SK-N-SH (cell line): Measurements from ENCODE around the gene ZNF511. TPM values are rescaled to one million over a fixed set of nuclear protein-coding genes. Genes with fewer than 3 reads are reported as not detected.

Experiments
- CTCF ChIA-PET: fragments of 300-600, 350-600 bp; formaldehyde crosslinking; extraction: SDS; loops from one replicate; lab custom pipeline; 2021; lab: Yijun Ruan, JAX
- POLR2A ChIA-PET: fragments of 350-600 bp; sonication (Branson Sonifier 250); formaldehyde crosslinking; extraction: SDS; loops from one replicate; lab custom pipeline; 2020; ENCODE audit warnings: antibody characterized with exemption, inconsistent platforms; lab: Yijun Ruan, JAX
- DNase-seq: peaks from one replicate; pipeline ENCODE4 v3.0.0; 2012
- H2AFZ ChIP-seq: fragments of 200-600 bp; sonication (generic); 2 replicates; pipeline ENCODE4 v1.8.1; 2016; ENCODE audit warnings: antibody characterized with exemption, mild to moderate bottlenecking, low read depth
- H3F3A ChIP-seq: fragments of 200-600 bp; sonication (generic); replicated peaks from 2 replicates; pipeline ENCODE3; 2016; ENCODE audit warnings: antibody characterized with exemption, mild to moderate bottlenecking; ENCODE audit not compliant: insufficient read depth
- H3K27ac ChIP-seq, 2 experiments: fragments of 200-500 bp in 1 of 2; fragments of 200-600 bp in 1 of 2; sonication (Bioruptor generic) in 1 of 2; sonication (generic), shearing (Covaris generic) in 1 of 2; 2 replicates each; pipeline versions ENCODE4 v1.5.1 to v1.6.1; 2014 to 2016; ENCODE audit warnings: low read depth in 2 of 2, inconsistent platforms in 1 of 2, low read length in 1 of 2, mild to moderate bottlenecking in 1 of 2, mixed read lengths in 1 of 2
- H3K27me3 ChIP-seq: fragments of 200-600 bp; sonication (generic), shearing (Covaris generic); 2 replicates; pipeline ENCODE4 v1.6.1; 2016; ENCODE audit warnings: mixed run types; ENCODE audit not compliant: insufficient read depth
- H3K36me3 ChIP-seq, 2 experiments: fragments of 200-500 bp in 1 of 2; fragments of 200-600 bp in 1 of 2; sonication (Bioruptor generic) in 1 of 2; sonication (generic) in 1 of 2; replicated peaks in 1 of 2; 2 replicates each; pipeline versions ENCODE3 to v1.5.1; 2014 to 2016; ENCODE audit warnings: low read length in 1 of 2, mild to moderate bottlenecking in 1 of 2; ENCODE audit not compliant: insufficient read depth in 2 of 2, control insufficient read depth in 1 of 2
- H3K4me1 ChIP-seq, 2 experiments: fragments of 200-500 bp in 1 of 2; fragments of 200-600 bp in 1 of 2; sonication (Bioruptor generic) in 1 of 2; sonication (generic), shearing (Covaris generic) in 1 of 2; 2 replicates each; pipeline versions ENCODE4 v1.5.1 to v1.6.1; 2014 to 2016; ENCODE audit warnings: low read depth in 1 of 2, low read length in 1 of 2, mixed run types in 1 of 2; ENCODE audit not compliant: insufficient read depth in 2 of 2, control insufficient read depth in 1 of 2
- H3K4me2 ChIP-seq: fragments of 200-600 bp; sonication (generic), shearing (Covaris generic); 2 replicates; pipeline ENCODE4 v1.6.1; 2017; ENCODE audit warnings: mixed run types
- H3K4me3 ChIP-seq, 2 experiments: fragments of 200-500 bp in 1 of 2; fragments of 200-600 bp in 1 of 2; sonication (Bioruptor generic) in 1 of 2; sonication (generic), shearing (Covaris generic) in 1 of 2; 2 replicates each; pipeline versions ENCODE4 v1.5.1 to v1.8.1; 2014 to 2016; ENCODE audit warnings: low read depth in 2 of 2, inconsistent platforms in 1 of 2, low read length in 1 of 2, mild to moderate bottlenecking in 1 of 2, mixed read lengths in 1 of 2, moderate library complexity in 1 of 2
- H3K79me2 ChIP-seq: fragments of 200-600 bp; sonication (generic); 2 replicates; pipeline ENCODE4 v1.8.1; 2017; ENCODE audit warnings: mild to moderate bottlenecking; ENCODE audit not compliant: insufficient read depth
- H3K9ac ChIP-seq: fragments of 200-600 bp; sonication (generic); 2 replicates; pipeline ENCODE4 v1.6.1; 2017; ENCODE audit warnings: mixed run types
- H3K9me2 ChIP-seq: fragments of 200-600 bp; sonication (generic); 2 replicates; pipeline ENCODE4 v1.6.1; 2017; ENCODE audit warnings: mixed run types
- H3K9me3 ChIP-seq: fragments of 200-600 bp; sonication (generic); 2 replicates; pipeline ENCODE4 v1.6.1; 2017; ENCODE audit warnings: mixed run types, mild to moderate bottlenecking, moderate library complexity
- H4K20me1 ChIP-seq: fragments of 200-600 bp; sonication (generic); 2 replicates; pipeline ENCODE4 v1.6.1; 2017; ENCODE audit warnings: mild to moderate bottlenecking, mixed run types; ENCODE audit not compliant: insufficient read depth
- ELF1 ChIP-seq: IDR thresholded peaks from 2 replicates; pipeline ENCODE4 v1.4.0; 2012
- FOXJ3 ChIP-seq: sonication (generic); formaldehyde crosslinking; IDR thresholded peaks from 2 replicates; pipeline ENCODE4 v1.5.1; 2020; ENCODE audit warnings: mild to moderate bottlenecking, missing genetic modification reagents
- GABPA ChIP-seq: IDR thresholded peaks from 2 replicates; pipeline ENCODE4 v1.4.0; 2012; ENCODE audit warnings: low read depth, mild to moderate bottlenecking
- GATA2 ChIP-seq: sonication (generic); formaldehyde crosslinking; IDR thresholded peaks from 2 replicates; pipeline ENCODE4 v1.5.0; 2020; ENCODE audit warnings: mild to moderate bottlenecking, missing genetic modification reagents
- MXI1 ChIP-seq: IDR thresholded peaks from 2 replicates; pipeline ENCODE4 v1.6.1; 2012; ENCODE audit warnings: mild to moderate bottlenecking, low read depth, low read length, improper control_type of control experiment
- NRF1 ChIP-seq: IDR thresholded peaks from 2 replicates; pipeline ENCODE4 v1.6.1; 2012; ENCODE audit warnings: low read depth, mild to moderate bottlenecking, low read length
- POLR2AphosphoS5 ChIP-seq: IDR thresholded peaks from 2 replicates; pipeline ENCODE4 v1.6.1; 2012; ENCODE audit warnings: low read depth, low read length
- RCOR1 ChIP-seq: fragments of 150-350 bp; IDR thresholded peaks from 2 replicates; pipeline ENCODE4 v1.6.1; 2017; ENCODE audit warnings: antibody characterized with exemption, low read length
- RFX5 ChIP-seq: IDR thresholded peaks from 2 replicates; pipeline ENCODE4 v1.6.1; 2012; ENCODE audit warnings: mild to moderate bottlenecking, improper control_type of control experiment, low read length
- TCF12 ChIP-seq: IDR thresholded peaks from 2 replicates; pipeline ENCODE4 v1.4.0; 2012
- YY1 ChIP-seq: IDR thresholded peaks from 2 replicates; pipeline ENCODE4 v1.4.0; 2012; ENCODE audit warnings: low read depth, mild to moderate bottlenecking
- WGBS: methylation state at CpG from one replicate; pipeline ENCODE4 v1.1.6; 2017; ENCODE audit warnings: low lambda C conversion rate; 5-methylcytosine and 5-hydroxymethylcytosine counted together
- polyA plus RNA-seq, 3 experiments: library from polyadenylated mRNA; depleted of rRNA; stranded (reverse); fragments of >200 nt; gene quantifications; 2 replicates each; pipeline ENCODE4 v1.2.3, GENCODE V29; 2012
- TF ChIP-seq, protein P1 (sequence below): IDR thresholded peaks from 2 replicates; pipeline ENCODE4 v1.6.1; 2012; ENCODE audit warnings: mild to moderate bottlenecking, low read depth, low read length, moderate library complexity
- TF ChIP-seq, protein P2 (sequence below): fragments of 150-350 bp; IDR thresholded peaks from 2 replicates; pipeline ENCODE4 v1.6.1; 2016; ENCODE audit warnings: mild to moderate bottlenecking, low read depth, low read length
- TF ChIP-seq, protein P3 (sequence below): IDR thresholded peaks from 2 replicates; pipeline ENCODE4 v1.4.0; 2012; ENCODE audit warnings: low read depth, borderline replicate concordance
- TF ChIP-seq, protein P4 (sequence below): fragments of 200-600 bp; sonication (generic); IDR thresholded peaks from 2 replicates; pipeline ENCODE4 v1.6.1; 2017; ENCODE audit warnings: antibody characterized with exemption, mild to moderate bottlenecking, moderate library complexity

Gene ZNF511
- polyA plus RNA-seq, 1 of the 3 experiments (the other 2 are of a cell fraction), result 62.3 TPM

DNA sequence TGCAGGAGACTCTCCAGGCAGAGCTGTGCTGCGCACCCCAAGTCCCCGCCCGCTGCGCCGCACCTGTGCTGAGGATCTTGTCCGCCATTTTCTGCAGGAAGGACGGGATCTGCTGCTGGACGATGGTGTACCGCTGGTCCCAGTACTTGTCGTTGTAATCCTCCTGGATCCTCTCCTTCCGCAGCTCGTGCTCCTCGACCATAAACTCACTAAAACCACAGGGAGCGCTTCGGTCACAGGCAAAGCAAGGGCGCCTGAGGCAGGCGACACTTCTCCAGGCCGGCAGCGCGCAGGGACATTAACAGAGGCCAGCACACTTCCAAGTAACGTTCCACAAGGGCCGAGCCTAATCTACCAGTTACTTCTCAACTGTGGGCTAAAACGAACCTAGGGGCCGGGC, 19.0 kb upstream of the ZNF511 start (continued):
- TF ChIP-seq, protein P1, sequence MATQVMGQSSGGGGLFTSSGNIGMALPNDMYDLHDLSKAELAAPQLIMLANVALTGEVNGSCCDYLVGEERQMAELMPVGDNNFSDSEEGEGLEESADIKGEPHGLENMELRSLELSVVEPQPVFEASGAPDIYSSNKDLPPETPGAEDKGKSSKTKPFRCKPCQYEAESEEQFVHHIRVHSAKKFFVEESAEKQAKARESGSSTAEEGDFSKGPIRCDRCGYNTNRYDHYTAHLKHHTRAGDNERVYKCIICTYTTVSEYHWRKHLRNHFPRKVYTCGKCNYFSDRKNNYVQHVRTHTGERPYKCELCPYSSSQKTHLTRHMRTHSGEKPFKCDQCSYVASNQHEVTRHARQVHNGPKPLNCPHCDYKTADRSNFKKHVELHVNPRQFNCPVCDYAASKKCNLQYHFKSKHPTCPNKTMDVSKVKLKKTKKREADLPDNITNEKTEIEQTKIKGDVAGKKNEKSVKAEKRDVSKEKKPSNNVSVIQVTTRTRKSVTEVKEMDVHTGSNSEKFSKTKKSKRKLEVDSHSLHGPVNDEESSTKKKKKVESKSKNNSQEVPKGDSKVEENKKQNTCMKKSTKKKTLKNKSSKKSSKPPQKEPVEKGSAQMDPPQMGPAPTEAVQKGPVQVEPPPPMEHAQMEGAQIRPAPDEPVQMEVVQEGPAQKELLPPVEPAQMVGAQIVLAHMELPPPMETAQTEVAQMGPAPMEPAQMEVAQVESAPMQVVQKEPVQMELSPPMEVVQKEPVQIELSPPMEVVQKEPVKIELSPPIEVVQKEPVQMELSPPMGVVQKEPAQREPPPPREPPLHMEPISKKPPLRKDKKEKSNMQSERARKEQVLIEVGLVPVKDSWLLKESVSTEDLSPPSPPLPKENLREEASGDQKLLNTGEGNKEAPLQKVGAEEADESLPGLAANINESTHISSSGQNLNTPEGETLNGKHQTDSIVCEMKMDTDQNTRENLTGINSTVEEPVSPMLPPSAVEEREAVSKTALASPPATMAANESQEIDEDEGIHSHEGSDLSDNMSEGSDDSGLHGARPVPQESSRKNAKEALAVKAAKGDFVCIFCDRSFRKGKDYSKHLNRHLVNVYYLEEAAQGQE, result no peak
- TF ChIP-seq, protein P2, sequence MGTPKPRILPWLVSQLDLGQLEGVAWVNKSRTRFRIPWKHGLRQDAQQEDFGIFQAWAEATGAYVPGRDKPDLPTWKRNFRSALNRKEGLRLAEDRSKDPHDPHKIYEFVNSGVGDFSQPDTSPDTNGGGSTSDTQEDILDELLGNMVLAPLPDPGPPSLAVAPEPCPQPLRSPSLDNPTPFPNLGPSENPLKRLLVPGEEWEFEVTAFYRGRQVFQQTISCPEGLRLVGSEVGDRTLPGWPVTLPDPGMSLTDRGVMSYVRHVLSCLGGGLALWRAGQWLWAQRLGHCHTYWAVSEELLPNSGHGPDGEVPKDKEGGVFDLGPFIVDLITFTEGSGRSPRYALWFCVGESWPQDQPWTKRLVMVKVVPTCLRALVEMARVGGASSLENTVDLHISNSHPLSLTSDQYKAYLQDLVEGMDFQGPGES, result no peak
- TF ChIP-seq ELF1 (no peak), TCF12 (no peak), RFX5 (no peak)
- TF ChIP-seq, protein P3, sequence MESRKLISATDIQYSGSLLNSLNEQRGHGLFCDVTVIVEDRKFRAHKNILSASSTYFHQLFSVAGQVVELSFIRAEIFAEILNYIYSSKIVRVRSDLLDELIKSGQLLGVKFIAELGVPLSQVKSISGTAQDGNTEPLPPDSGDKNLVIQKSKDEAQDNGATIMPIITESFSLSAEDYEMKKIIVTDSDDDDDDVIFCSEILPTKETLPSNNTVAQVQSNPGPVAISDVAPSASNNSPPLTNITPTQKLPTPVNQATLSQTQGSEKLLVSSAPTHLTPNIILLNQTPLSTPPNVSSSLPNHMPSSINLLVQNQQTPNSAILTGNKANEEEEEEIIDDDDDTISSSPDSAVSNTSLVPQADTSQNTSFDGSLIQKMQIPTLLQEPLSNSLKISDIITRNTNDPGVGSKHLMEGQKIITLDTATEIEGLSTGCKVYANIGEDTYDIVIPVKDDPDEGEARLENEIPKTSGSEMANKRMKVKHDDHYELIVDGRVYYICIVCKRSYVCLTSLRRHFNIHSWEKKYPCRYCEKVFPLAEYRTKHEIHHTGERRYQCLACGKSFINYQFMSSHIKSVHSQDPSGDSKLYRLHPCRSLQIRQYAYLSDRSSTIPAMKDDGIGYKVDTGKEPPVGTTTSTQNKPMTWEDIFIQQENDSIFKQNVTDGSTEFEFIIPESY, result no peak

DNA sequence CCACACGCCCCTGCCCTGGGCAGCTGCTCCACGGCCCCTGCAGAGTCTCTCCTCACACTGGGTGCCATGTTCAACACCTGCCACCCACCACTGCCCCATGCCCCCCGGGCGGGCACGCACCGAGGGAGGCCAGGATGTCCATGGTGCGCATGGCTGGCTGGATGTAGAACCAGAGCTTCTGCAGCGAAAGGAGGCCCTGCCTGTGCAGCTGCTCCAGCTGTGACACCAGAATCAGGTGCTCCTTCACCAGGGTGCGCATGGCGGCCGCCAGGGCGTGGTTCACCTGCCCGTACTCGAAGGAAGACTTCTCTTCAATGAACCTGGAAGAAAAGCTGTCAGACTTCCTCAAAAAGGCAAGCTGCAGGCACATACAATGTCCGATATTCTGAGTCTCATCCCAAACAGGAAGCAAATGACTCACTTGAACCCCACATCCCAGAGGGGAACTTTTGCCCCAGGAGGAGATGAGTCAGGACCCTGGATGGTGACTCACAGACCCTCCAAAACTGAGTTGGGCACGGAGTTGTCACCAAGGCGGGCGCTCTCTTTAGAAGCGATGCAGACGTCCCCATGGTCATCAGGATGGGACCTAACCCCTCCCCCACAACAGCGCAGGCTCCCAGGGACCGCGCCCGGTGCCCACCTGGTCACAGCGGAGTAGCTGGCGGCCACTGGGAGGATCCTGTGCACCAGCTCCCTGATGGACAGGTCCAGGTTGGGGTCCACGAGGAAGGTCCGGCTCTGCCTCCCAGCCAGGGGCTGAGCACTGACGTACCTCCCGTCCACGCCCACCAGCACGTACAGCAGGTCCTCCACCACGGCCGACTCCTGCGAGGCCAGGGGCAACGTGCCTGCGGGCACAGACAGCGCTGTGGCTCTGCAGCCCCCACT, 15.6 kb upstream of the ZNF511 start:
- Histone ChIP-seq H3K4me2 (peak overlapping the region; percentile 68), H2AFZ (no peak overlapping the region), H3K9ac (no peak overlapping the region), H4K20me1 (no peaks in the 10 kb centered on the region), H3K27me3 (no peaks in the 10 kb centered on the region), H3K27ac (peak overlapping the region in 1 of 2 experiments; percentile 49; a peak in 2 of 4 replicates), H3K36me3 (peaks cover 13 to 66% of the 10 kb centered on the region in 2 experiments), H3K79me2 (no peaks in the 10 kb centered on the region), H3F3A (peaks cover 8% of the 10 kb centered on the region), H3K4me3 (no peak overlapping the region), H3K9me3 (no peaks in the 10 kb centered on the region), H3K9me2 (no peaks in the 10 kb centered on the region), H3K4me1 (peaks cover 0 to 14% of the 10 kb centered on the region in 2 experiments; a peak in 2 of 4 replicates)
- CTCF ChIA-PET, result interaction anchor here (1.0 to 1.2 kb wide), 3 partner anchors 9 to 15 kb away, joined by 3 to 5 read pairs (median 5); no protein-coding TSS in a partner anchor
- POLR2A ChIA-PET, result no interaction called here
- 82% methylated on average over 18 of the region's 38 CpGs for WGBS
- peak; percentile 34 for DNase-seq
- TF ChIP-seq POLR2AphosphoS5, result peak; percentile 37; the same call in 1 of the 2 replicates
- TF ChIP-seq, protein P4, sequence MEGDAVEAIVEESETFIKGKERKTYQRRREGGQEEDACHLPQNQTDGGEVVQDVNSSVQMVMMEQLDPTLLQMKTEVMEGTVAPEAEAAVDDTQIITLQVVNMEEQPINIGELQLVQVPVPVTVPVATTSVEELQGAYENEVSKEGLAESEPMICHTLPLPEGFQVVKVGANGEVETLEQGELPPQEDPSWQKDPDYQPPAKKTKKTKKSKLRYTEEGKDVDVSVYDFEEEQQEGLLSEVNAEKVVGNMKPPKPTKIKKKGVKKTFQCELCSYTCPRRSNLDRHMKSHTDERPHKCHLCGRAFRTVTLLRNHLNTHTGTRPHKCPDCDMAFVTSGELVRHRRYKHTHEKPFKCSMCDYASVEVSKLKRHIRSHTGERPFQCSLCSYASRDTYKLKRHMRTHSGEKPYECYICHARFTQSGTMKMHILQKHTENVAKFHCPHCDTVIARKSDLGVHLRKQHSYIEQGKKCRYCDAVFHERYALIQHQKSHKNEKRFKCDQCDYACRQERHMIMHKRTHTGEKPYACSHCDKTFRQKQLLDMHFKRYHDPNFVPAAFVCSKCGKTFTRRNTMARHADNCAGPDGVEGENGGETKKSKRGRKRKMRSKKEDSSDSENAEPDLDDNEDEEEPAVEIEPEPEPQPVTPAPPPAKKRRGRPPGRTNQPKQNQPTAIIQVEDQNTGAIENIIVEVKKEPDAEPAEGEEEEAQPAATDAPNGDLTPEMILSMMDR, result no peak
- TF ChIP-seq GABPA, result no peak
- TF ChIP-seq YY1, result no peak
- no peak for TF ChIP-seq FOXJ3 (CRISPR knock-in tag)
- no peak for TF ChIP-seq RCOR1
- TF ChIP-seq, protein P1, result no peak
- TF ChIP-seq GATA2, result no peak
- no peak for TF ChIP-seq NRF1
- TF ChIP-seq, protein P2, result no peak
- TF ChIP-seq MXI1, result no peak
